HG02840 (cell line): Measurements from ENCODE around the gene UBE2E1.

Experiments used
- ATAC-seq: cut with Tn5 transposase; IDR thresholded peaks from one replicate; pipeline ENCODE4 v1.9.1; 2021; ENCODE audit warnings: mild to moderate bottlenecking, moderate library complexity, moderate number of reproducible peaks; ENCODE audit not compliant: unreplicated experiment, low FRiP score

Gene UBE2E1

DNA sequence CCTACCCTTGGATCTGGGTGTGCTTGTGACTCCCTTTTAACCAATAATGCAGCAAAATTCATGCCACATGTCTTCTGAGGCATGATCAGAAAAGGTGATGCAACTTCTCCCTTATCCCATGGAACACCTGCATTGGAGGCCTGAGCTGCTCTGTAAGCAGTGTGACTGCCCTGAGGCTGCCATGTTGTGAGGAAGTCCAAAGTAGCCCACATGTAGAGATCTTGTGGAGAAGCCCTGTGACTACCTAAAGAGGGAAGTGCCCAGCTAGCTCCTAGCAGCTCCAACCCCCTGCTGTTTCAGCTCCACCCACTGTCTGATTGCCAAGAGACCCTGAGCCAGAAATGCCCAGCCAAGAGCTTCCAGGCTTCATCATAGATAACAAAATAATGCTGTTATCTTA is 132.9 kb downstream of the UBE2E1 start:
- no peak for ATAC-seq

DNA sequence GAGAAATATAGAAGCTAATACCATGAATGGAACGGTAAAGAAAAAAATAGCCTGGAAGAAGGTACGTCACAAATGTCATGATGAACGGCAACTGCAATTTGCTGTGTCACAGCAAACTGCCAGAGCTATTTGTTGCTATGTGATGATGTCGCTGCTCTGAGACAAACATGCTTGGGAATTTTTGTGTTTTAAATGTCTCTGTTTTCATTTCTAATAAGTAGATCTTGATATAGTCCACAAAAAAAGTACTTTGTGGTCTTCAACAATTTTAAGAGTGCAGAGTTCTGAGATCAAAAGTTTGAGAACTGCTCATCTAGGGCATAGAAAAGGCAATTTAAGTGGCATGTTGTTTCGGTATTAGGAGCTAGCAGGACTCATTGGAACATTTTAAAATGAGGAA is 135.0 kb downstream of the UBE2E1 start:
- ATAC-seq, result no peak
